ENCODE data around the gene CDNF. TPM values are rescaled to one million over a fixed set of nuclear protein-coding genes. Genes with fewer than 3 reads are reported as not detected.

CDNF gene
- total and polyA plus RNA-seq, 4 donors = 1.5 to 5.9 (median 2.9) TPM

GRCh38 chr10:14844948-14845347 is 7.1 kb upstream of the CDNF start:
- Histone ChIP-seq H3K4me3 (ENCODE audit: low read depth in 1 of 3, low read length in 3 of 3) (no peak overlapping the region), H3K9ac (ENCODE audit: low read depth in 1 of 2, low read length in 2 of 2) (no peak overlapping the region), H3K36me3 (ENCODE audit: control insufficient read depth in 4 of 4, insufficient read depth in 3 of 4, low read depth in 1 of 4, low read length in 3 of 4) (peaks cover 7 to 35% (median 29%) of the 10 kb centered on the region in 4 donors), H3K4me1 (ENCODE audit: control insufficient read depth in 4 of 4, insufficient read depth in 4 of 4, low read length in 3 of 4) (no peaks in the 10 kb centered on the region), H3K9me3 (ENCODE audit: control insufficient read depth in 4 of 4, low read length in 3 of 4) (no peaks in the 10 kb centered on the region), H3K27me3 (ENCODE audit: control insufficient read depth in 4 of 4, insufficient read depth in 4 of 4, low read length in 3 of 4) (no peaks in the 10 kb centered on the region), H3K27ac (ENCODE audit: low read depth in 1 of 2, low read length in 2 of 2) (no peak overlapping the region)
- 88% methylated on average over 2 of the region's 2 CpGs for WGBS
- TF ChIP-seq MAX (IDR thresholded peaks at IDR 0.05) (no peak), FOXA2 (IDR thresholded peaks at IDR 0.05) (no peak), CTCF (IDR thresholded peaks at IDR 0.05; ENCODE audit: low read depth, low read length, missing input control) (no peak), FOXA1 (IDR thresholded peaks at IDR 0.05) (no peak), RXRA (IDR thresholded peaks at IDR 0.05) (no peak)
- no peak for DNase-seq (ENCODE audit: low spot score)

DNA sequence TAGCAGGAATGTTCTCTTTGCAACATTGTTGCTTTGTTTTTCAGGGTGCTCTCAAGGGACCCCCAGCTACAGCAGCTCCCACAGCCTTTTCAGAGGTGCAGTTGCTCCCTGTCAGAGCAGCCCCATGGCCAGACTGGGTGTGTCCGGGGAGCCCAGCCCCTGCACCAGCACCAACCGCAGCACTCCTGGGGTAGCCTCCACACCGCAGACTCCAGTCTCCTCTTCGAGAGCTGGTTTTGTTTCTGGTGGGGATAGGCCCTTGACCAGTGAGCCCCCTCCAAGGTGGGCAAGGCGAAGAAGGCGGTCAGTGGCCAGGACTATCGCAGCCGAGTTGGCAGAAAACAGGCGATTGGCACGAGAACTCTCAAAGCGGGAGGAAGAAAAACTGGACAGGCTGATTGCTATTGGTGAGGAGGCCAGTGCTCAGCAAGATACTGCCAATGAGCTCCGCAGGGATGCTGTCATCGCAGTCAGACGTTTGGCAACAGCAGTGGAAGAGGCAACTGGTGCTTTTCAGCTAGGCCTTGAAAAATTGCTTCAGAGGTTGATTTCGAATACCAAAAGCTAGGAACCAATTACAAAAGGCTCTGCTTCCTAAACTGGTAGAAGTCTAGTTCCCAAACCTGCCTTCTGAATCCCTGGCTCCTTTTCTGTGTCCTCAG is 5.6 kb upstream of the CDNF start:
- Histone ChIP-seq H3K27me3 (ENCODE audit: control insufficient read depth in 4 of 4, insufficient read depth in 4 of 4, low read length in 3 of 4) (no peaks in the 10 kb centered on the region), H3K4me1 (ENCODE audit: control insufficient read depth in 4 of 4, insufficient read depth in 4 of 4, low read length in 3 of 4) (peaks cover 0 to 11% (median 6%) of the 10 kb centered on the region in 4 donors), H3K4me3 (ENCODE audit: low read depth in 1 of 3, low read length in 3 of 3) (no peak overlapping the region), H3K36me3 (ENCODE audit: control insufficient read depth in 4 of 4, insufficient read depth in 3 of 4, low read depth in 1 of 4, low read length in 3 of 4) (peaks cover 3 to 34% (median 24%) of the 10 kb centered on the region in 4 donors), H3K27ac (ENCODE audit: low read depth in 1 of 2, low read length in 2 of 2) (no peak overlapping the region), H3K9ac (ENCODE audit: low read depth in 1 of 2, low read length in 2 of 2) (no peak overlapping the region), H3K9me3 (ENCODE audit: control insufficient read depth in 4 of 4, low read length in 3 of 4) (no peaks in the 10 kb centered on the region)
- no peak for DNase-seq (ENCODE audit: low spot score)
- no peak for TF ChIP-seq MAX (IDR thresholded peaks at IDR 0.05)
- no peak for TF ChIP-seq ZBTB33 (IDR thresholded peaks at IDR 0.05)
- TF ChIP-seq EGR1 (IDR thresholded peaks at IDR 0.05; ENCODE audit: low read depth in 2 of 2) = no peak
- TF ChIP-seq, protein P1, sequence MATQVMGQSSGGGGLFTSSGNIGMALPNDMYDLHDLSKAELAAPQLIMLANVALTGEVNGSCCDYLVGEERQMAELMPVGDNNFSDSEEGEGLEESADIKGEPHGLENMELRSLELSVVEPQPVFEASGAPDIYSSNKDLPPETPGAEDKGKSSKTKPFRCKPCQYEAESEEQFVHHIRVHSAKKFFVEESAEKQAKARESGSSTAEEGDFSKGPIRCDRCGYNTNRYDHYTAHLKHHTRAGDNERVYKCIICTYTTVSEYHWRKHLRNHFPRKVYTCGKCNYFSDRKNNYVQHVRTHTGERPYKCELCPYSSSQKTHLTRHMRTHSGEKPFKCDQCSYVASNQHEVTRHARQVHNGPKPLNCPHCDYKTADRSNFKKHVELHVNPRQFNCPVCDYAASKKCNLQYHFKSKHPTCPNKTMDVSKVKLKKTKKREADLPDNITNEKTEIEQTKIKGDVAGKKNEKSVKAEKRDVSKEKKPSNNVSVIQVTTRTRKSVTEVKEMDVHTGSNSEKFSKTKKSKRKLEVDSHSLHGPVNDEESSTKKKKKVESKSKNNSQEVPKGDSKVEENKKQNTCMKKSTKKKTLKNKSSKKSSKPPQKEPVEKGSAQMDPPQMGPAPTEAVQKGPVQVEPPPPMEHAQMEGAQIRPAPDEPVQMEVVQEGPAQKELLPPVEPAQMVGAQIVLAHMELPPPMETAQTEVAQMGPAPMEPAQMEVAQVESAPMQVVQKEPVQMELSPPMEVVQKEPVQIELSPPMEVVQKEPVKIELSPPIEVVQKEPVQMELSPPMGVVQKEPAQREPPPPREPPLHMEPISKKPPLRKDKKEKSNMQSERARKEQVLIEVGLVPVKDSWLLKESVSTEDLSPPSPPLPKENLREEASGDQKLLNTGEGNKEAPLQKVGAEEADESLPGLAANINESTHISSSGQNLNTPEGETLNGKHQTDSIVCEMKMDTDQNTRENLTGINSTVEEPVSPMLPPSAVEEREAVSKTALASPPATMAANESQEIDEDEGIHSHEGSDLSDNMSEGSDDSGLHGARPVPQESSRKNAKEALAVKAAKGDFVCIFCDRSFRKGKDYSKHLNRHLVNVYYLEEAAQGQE (IDR thresholded peaks at IDR 0.05) = no peak
- TF ChIP-seq HNF4G (IDR thresholded peaks at IDR 0.05) = no peak
- TF ChIP-seq, protein P2, sequence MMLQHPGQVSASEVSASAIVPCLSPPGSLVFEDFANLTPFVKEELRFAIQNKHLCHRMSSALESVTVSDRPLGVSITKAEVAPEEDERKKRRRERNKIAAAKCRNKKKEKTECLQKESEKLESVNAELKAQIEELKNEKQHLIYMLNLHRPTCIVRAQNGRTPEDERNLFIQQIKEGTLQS (IDR thresholded peaks at IDR 0.05) = no peak
- TF ChIP-seq NR2F2 (IDR thresholded peaks at IDR 0.05) = no peak
- TF ChIP-seq RXRA (IDR thresholded peaks at IDR 0.05) = no peak
- no peak for TF ChIP-seq RAD21 (IDR thresholded peaks at IDR 0.05)
- TF ChIP-seq FOXA1 (IDR thresholded peaks at IDR 0.05) = no peak
- TF ChIP-seq TAF1 (conservative IDR thresholded peaks at IDR 0.05) = no peak
- no peak for TF ChIP-seq YY1 (IDR thresholded peaks at IDR 0.05)
- TF ChIP-seq FOXA2 (IDR thresholded peaks at IDR 0.05) = no peak
- whole genome bisulfite sequencing = 96% methylated on average over 15 of the region's 15 CpGs
